AG09319 (cell line): ENCODE measurements around the gene ROBO1.
"Not testable (repeated sequence)": the region's sequence is repeated elsewhere in the genome, so short reads cannot be mapped to it uniquely, and the experiment has no call there.

ENCODE experiments used
- DNase-seq: peaks from one replicate; pipeline ENCODE4 v3.0.0-alpha.2; 2010; ENCODE audit warnings: low read depth; ENCODE audit errors: extremely low read depth
- CTCF ChIP-seq: IDR thresholded peaks from 2 replicates; pipeline ENCODE4 v1.5.1; 2011; ENCODE audit warnings: low read depth, mild to moderate bottlenecking, inconsistent platforms, low read length, moderate library complexity

Gene ROBO1

GRCh38 chr3:78751266-78751665 lies 1016.5 kb downstream of the ROBO1 start:
- TF ChIP-seq CTCF, result no peak
- no peak for DNase-seq

GRCh38 chr3:78750291-78750690 lies 1017.5 kb downstream of the ROBO1 start:
- not testable (repeated sequence) for DNase-seq

DNA sequence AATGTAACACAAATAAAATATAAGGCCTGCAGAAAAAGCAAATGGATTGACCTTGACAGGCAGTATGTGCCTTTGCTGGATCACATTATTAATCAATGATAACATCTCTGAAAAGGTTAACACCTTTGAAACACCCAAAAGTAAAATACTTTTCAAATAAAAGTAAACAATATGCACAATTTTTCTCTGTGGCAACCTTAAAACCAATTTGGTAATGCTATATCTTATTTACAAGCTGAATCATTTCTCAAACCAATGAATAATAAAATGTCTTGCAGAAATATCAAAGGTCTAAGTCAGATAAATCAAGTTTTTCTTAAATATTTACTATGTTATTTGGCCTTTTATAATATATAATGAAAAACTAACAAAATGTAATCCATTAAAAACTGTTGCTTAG lies 1018.7 kb downstream of the ROBO1 start:
- DNase-seq, result no peak
- no peak for TF ChIP-seq CTCF

DNA sequence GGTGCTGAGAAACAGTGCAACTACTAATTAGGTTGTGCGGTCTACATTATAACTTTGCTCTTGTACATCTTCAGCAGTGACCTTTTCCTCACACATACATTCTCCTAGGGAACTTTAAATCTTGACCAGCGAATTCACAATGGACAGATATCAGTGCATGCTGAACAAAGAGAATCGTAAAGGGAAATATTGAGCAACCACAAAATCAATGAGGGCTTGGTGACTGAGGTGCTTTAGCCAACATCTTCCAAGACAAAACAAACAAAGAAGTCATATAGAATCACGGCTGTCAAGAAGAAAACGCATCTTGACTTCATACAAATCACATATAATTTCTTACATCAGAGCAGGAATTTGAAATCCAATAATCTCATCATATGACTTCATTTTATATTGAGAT lies 1022.0 kb downstream of the ROBO1 start:
- DNase-seq, result no peak
- no peak for TF ChIP-seq CTCF

GRCh38 chr3:78742491-78742890 lies 1025.3 kb downstream of the ROBO1 start:
- TF ChIP-seq CTCF, result no peak
- DNase-seq, result no peak

DNA sequence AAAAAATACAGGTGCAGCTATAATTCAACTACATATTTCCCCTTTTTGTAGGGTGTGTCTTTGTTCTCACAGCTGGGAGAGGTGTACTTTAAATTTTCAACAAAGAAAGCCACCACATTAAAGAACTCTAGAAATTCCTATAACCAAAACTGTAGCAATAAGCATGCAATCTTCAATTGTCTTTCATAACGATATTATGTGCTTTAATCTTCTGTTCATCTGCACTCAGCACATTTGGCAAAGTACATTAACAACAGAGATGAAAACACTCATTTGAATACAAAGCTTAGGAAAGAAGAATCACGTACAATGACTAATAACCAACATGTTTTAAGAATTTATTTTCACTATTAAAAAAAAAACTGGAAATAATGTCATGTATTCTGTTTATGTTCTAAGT lies 1025.8 kb downstream of the ROBO1 start:
- no peak for DNase-seq
- no peak for TF ChIP-seq CTCF

GRCh38 chr3:78741066-78741645 lies 1026.6 kb downstream of the ROBO1 start:
- no peak for DNase-seq
- TF ChIP-seq CTCF, result peak; percentile 36

GRCh38 chr3:78738833-78739232 lies 1029.0 kb downstream of the ROBO1 start:
- DNase-seq, result no peak
- no peak for TF ChIP-seq CTCF
